ENCODE results near the gene KCNQ1OT1. TPM values are rescaled to one million over a fixed set of nuclear protein-coding genes. Genes with fewer than 3 reads are reported as not detected.

KCNQ1OT1 gene
- total and polyA plus RNA-seq, 9 of the 15 experiments (the other 6 are each of a cell fraction or from before 2014, with no cell fraction given), result 0.04 to 2.3 (median 0.74) TPM

DNA sequence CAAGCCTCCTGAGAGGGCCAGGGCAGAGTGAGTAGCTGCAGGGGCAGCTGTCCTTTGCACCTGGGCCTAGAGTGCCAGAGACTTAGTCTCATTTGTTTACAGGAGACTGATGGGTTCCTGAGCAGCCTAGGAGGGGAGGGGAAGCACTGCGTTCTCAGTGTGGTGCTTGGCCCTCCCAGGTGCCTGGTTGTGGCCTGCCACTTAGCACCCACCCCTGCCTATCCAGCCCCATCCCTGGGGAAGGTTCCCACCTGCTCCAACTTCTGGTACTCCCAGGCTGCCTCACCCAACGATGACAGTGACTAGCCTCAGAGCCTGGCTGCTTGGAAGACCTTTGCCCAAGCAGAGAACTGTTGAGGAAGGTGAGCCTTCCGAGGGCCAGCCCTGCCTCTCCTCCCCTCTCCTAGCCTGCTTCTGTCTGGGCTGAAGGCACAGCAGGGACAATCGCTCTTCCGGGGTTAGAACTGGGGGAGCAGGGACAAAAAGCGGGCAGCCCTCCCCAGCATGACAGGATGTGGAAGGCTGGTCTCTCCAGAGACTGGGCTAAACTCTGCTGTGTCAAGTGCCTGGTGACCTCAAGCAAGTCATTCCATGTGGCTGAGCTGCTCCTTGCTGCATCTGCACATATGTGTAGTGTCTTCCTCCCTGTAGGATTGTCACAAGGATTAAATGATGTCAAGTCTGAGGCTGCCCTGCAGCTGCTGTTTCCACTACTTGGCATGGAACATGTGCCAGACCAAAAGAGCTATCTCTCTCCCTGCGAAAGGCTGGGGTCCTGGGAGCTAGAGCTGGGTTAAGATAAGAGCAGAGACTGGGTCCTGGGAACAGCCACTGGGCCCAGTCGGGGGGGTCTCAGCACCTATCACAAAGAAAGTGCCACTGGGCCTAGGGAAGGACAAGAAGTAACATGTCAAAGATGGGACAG, 9.9 kb downstream of the KCNQ1OT1 start:
- POLR2A ChIA-PET, result interaction anchor here (0.7 to 3.4 kb wide), 6 partner anchors 8 to 751 kb away, joined by 3 to 20 read pairs (median 8); partner anchors contain the start of gene KCNQ1OT1
- no peak overlapping the region for H3K4me3 ChIP-seq
- H3K9me3 ChIP-seq (replicated peaks; ENCODE audit: control insufficient read depth, insufficient read depth, low read depth, low read length), result no peaks in the 10 kb centered on the region
- 61% methylated on average over 7 of the region's 8 CpGs for WGBS (ENCODE audit: insufficient coverage, low coverage, missing lambda C conversion rate)
- peaks cover 97% of the 10 kb centered on the region for H3K79me2 ChIP-seq (ENCODE audit: control insufficient read depth, insufficient read depth, low read length)
- H3K27ac ChIP-seq (ENCODE audit: extremely low read depth, low read depth, low read length), result no peak overlapping the region
- BruUV-seq (replicated peaks), result no TSS peak
- no peaks in the 10 kb centered on the region for H3K27me3 ChIP-seq (ENCODE audit: control insufficient read depth in 2 of 2, insufficient read depth in 2 of 2, low read length in 2 of 2)
- peaks cover 88% of the 10 kb centered on the region; the same call in 2 of the 3 replicates for H3K36me3 ChIP-seq (ENCODE audit: control insufficient read depth, insufficient read depth, low read length)
- no peak overlapping the region for H3K4me2 ChIP-seq (ENCODE audit: insufficient read depth, low read length)
- H4K20me1 ChIP-seq (replicated peaks; ENCODE audit: control insufficient read depth, insufficient read depth, low read length), result peaks cover 88% of the 10 kb centered on the region
- DNase-seq (ENCODE audit: extremely low read depth in 1 of 4, low spot score in 3 of 4) (no peak), ATAC-seq (no peak; the same call in 2 of the 3 replicates), FAIRE-seq (no peak)
- H3K4me1 ChIP-seq (replicated peaks in 1 of 2; ENCODE audit: control insufficient read depth in 2 of 2, insufficient read depth in 2 of 2, low read length in 2 of 2), result peaks cover 2 to 11% of the 10 kb centered on the region in 2 experiments; a peak in 3 of 5 replicates
- no peak overlapping the region for H2AFZ ChIP-seq (ENCODE audit: low read depth, low read length)
- peak overlapping the region in 1 of 2 experiments; percentile 49; a peak in 1 of 4 replicates for H3K9ac ChIP-seq (ENCODE audit: insufficient read depth in 1 of 2, low read depth in 2 of 2, low read length in 2 of 2)
- CTCF ChIA-PET (ENCODE audit: low intra/inter-chr PET ratio), result no interaction called here
- TF ChIP-seq, protein P1, sequence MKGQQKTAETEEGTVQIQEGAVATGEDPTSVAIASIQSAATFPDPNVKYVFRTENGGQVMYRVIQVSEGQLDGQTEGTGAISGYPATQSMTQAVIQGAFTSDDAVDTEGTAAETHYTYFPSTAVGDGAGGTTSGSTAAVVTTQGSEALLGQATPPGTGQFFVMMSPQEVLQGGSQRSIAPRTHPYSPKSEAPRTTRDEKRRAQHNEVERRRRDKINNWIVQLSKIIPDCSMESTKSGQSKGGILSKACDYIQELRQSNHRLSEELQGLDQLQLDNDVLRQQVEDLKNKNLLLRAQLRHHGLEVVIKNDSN (CRISPR knock-in tag; IDR thresholded peaks at IDR 0.05), result 0 out of 2 replicates have a peak, but pooled peaks have one; percentile 8
- TF ChIP-seq ZC3H8 (IDR thresholded peaks at IDR 0.05) (no peak), ETV6 (IDR thresholded peaks at IDR 0.05; ENCODE audit: borderline replicate concordance in 1 of 2, low read depth in 2 of 2, low read length in 1 of 2) (no peak), ETV6 (CRISPR knock-in tag; IDR thresholded peaks at IDR 0.05; ENCODE audit: borderline replicate concordance) (no peak), NR1H2 (CRISPR knock-in tag; IDR thresholded peaks at IDR 0.05) (no peak), ZBTB1 (CRISPR knock-in tag; IDR thresholded peaks at IDR 0.05; ENCODE audit: borderline replicate concordance, low read depth) (no peak)
- in situ Hi-C loops (cut with MboI), result no loop called here
- peaks cover 12% of the 10 kb centered on the region for H3K9me1 ChIP-seq (ENCODE audit: control insufficient read depth, insufficient read depth, low read length)
- intact Hi-C loops (cut with micrococcal nuclease), result loop anchor here (10.0 kb wide), 1 partner anchor 155 kb away; no protein-coding TSS in a partner anchor
